ENCODE measurements around the gene GRID2. TPM values are rescaled to one million over a fixed set of nuclear protein-coding genes. Genes with fewer than 3 reads are reported as not detected.

The GRID2 gene
- total RNA-seq, 1 donor from 2014 or later, result not detected

GRCh38 chr4:92825791-92826190, 522.0 kb downstream of the GRID2 start:
- no peaks in the 10 kb centered on the region for H3K9me3 Mint-ChIP-seq (ENCODE audit: unreplicated experiment)
- no peak overlapping the region for H3K27ac Mint-ChIP-seq (ENCODE audit: unreplicated experiment)

GRCh38 chr4:92830771-92831170, 527.0 kb downstream of the GRID2 start:
- Mint-ChIP-seq H3K27me3 (ENCODE audit: unreplicated experiment) (peaks cover 4% of the 10 kb centered on the region), H3K27ac (ENCODE audit: unreplicated experiment) (no peak overlapping the region), H3K9me3 (ENCODE audit: unreplicated experiment) (no peaks in the 10 kb centered on the region), H3K4me3 (ENCODE audit: unreplicated experiment) (no peak overlapping the region), H3K36me3 (ENCODE audit: unreplicated experiment) (no peaks in the 10 kb centered on the region), H3K4me1 (ENCODE audit: unreplicated experiment) (no peaks in the 10 kb centered on the region)
- no peak for DNase-seq (ENCODE audit: extremely low spot score, unreplicated experiment)
- no peak for TF ChIP-seq CTCF (IDR thresholded peaks at IDR 0.05)

More at GRCh38 chr4:92825791-92826190, 522.0 kb downstream of the GRID2 start:
- H3K36me3 Mint-ChIP-seq (ENCODE audit: unreplicated experiment), result no peaks in the 10 kb centered on the region
- no peak for DNase-seq (ENCODE audit: extremely low spot score, unreplicated experiment)
- no peak overlapping the region for H3K4me3 Mint-ChIP-seq (ENCODE audit: unreplicated experiment)
- TF ChIP-seq CTCF (IDR thresholded peaks at IDR 0.05), result no peak
- H3K27me3 Mint-ChIP-seq (ENCODE audit: unreplicated experiment), result peaks cover 4% of the 10 kb centered on the region
- H3K4me1 Mint-ChIP-seq (ENCODE audit: unreplicated experiment), result no peaks in the 10 kb centered on the region

- no peak for DNase-seq (ENCODE audit: extremely low spot score, unreplicated experiment)
- no peak overlapping the region for H3K27ac Mint-ChIP-seq (ENCODE audit: unreplicated experiment)
- peaks cover 8% of the 10 kb centered on the region for H3K27me3 Mint-ChIP-seq (ENCODE audit: unreplicated experiment)
- no peak overlapping the region for H3K4me3 Mint-ChIP-seq (ENCODE audit: unreplicated experiment)
- H3K4me1 Mint-ChIP-seq (ENCODE audit: unreplicated experiment), result no peaks in the 10 kb centered on the region
- TF ChIP-seq CTCF (IDR thresholded peaks at IDR 0.05), result no peak
- H3K9me3 Mint-ChIP-seq (ENCODE audit: unreplicated experiment), result no peaks in the 10 kb centered on the region
- H3K36me3 Mint-ChIP-seq (ENCODE audit: unreplicated experiment), result no peaks in the 10 kb centered on the region
These were observed 537.1 kb downstream of the GRID2 start for GRCh38 chr4:92840880-92841279.

GRCh38 chr4:92843784-92844183, 540.0 kb downstream of the GRID2 start:
- no peak for DNase-seq (ENCODE audit: extremely low spot score, unreplicated experiment)
- no peak overlapping the region for H3K27ac Mint-ChIP-seq (ENCODE audit: unreplicated experiment)
- no peaks in the 10 kb centered on the region for H3K36me3 Mint-ChIP-seq (ENCODE audit: unreplicated experiment)
- H3K4me1 Mint-ChIP-seq (ENCODE audit: unreplicated experiment), result no peaks in the 10 kb centered on the region
- H3K9me3 Mint-ChIP-seq (ENCODE audit: unreplicated experiment), result no peaks in the 10 kb centered on the region
- no peak overlapping the region for H3K4me3 Mint-ChIP-seq (ENCODE audit: unreplicated experiment)
- TF ChIP-seq CTCF (IDR thresholded peaks at IDR 0.05), result no peak
- peaks cover 18% of the 10 kb centered on the region for H3K27me3 Mint-ChIP-seq (ENCODE audit: unreplicated experiment)

GRCh38 chr4:92847026-92847425, 543.3 kb downstream of the GRID2 start:
- Mint-ChIP-seq H3K36me3 (ENCODE audit: unreplicated experiment) (no peaks in the 10 kb centered on the region), H3K27ac (ENCODE audit: unreplicated experiment) (no peak overlapping the region), H3K9me3 (ENCODE audit: unreplicated experiment) (no peaks in the 10 kb centered on the region), H3K4me1 (ENCODE audit: unreplicated experiment) (no peaks in the 10 kb centered on the region), H3K4me3 (ENCODE audit: unreplicated experiment) (no peak overlapping the region), H3K27me3 (ENCODE audit: unreplicated experiment) (peaks cover 22% of the 10 kb centered on the region)
- no peak for DNase-seq (ENCODE audit: extremely low spot score, unreplicated experiment)
- no peak for TF ChIP-seq CTCF (IDR thresholded peaks at IDR 0.05)
